GF-D8 (cell line): ENCODE data around the gene FBXL7.

Experiments
- DNase-seq: peaks from one replicate; lab custom pipeline; 2025; lab: John Stamatoyannopoulos, UW

The FBXL7 gene

GRCh38 chr5:15717001-15717400 lies 217.0 kb downstream of the FBXL7 start:
- no peak for DNase-seq

GRCh38 chr5:15718421-15719179 lies 218.6 kb downstream of the FBXL7 start:
- no peak for DNase-seq

- no peak for DNase-seq
These were observed 219.8 kb downstream of the FBXL7 start for GRCh38 chr5:15719784-15720183.

- DNase-seq, result no peak
These were observed 220.5 kb downstream of the FBXL7 start for GRCh38 chr5:15720515-15720914.

GRCh38 chr5:15722305-15722704 lies 222.3 kb downstream of the FBXL7 start:
- DNase-seq, result no peak

GRCh38 chr5:15727375-15727774 lies 227.4 kb downstream of the FBXL7 start:
- no peak for DNase-seq

GRCh38 chr5:15728811-15729210 lies 228.8 kb downstream of the FBXL7 start:
- DNase-seq, result no peak

GRCh38 chr5:15731699-15732098 lies 231.7 kb downstream of the FBXL7 start:
- DNase-seq, result no peak

- DNase-seq, result no peak
These were observed 234.1 kb downstream of the FBXL7 start for GRCh38 chr5:15734058-15734457.

- no peak for DNase-seq
These were observed 237.2 kb downstream of the FBXL7 start for GRCh38 chr5:15737036-15737821.

GRCh38 chr5:15737871-15738664 lies 238.1 kb downstream of the FBXL7 start:
- DNase-seq, result no peak

GRCh38 chr5:15740383-15740782 lies 240.4 kb downstream of the FBXL7 start:
- DNase-seq, result no peak

GRCh38 chr5:15741591-15741990 lies 241.6 kb downstream of the FBXL7 start:
- no peak for DNase-seq

GRCh38 chr5:15746833-15747232 lies 246.9 kb downstream of the FBXL7 start:
- DNase-seq, result no peak

GRCh38 chr5:15748266-15748665 lies 248.3 kb downstream of the FBXL7 start:
- DNase-seq, result no peak

GRCh38 chr5:15752663-15753285 lies 252.8 kb downstream of the FBXL7 start:
- no peak for DNase-seq

GRCh38 chr5:15753752-15754151 lies 253.8 kb downstream of the FBXL7 start:
- no peak for DNase-seq

GRCh38 chr5:15757103-15757502 lies 257.1 kb downstream of the FBXL7 start:
- DNase-seq, result no peak

GRCh38 chr5:15757619-15758018 lies 257.6 kb downstream of the FBXL7 start:
- DNase-seq, result no peak

- no peak for DNase-seq
These were observed 262.7 kb downstream of the FBXL7 start for GRCh38 chr5:15762668-15763067.

- no peak for DNase-seq
These were observed 263.8 kb downstream of the FBXL7 start for GRCh38 chr5:15763754-15764153.

- DNase-seq, result no peak
These were observed 269.0 kb downstream of the FBXL7 start for GRCh38 chr5:15768936-15769335.
